SK-N-SH (cell line): ENCODE measurements around the gene SMYD4. TPM values are rescaled to one million over a fixed set of nuclear protein-coding genes. Genes with fewer than 3 reads are reported as not detected.
A peak's percentile ranks its signal among the peaks of the same experiment; 100 is the strongest.

Experiments
- CTCF ChIA-PET: fragments of 300-600, 350-600 bp; formaldehyde crosslinking; extraction: SDS; loops from one replicate; lab custom pipeline; 2021; lab: Yijun Ruan, JAX
- POLR2A ChIA-PET: fragments of 350-600 bp; sonication (Branson Sonifier 250); formaldehyde crosslinking; extraction: SDS; loops from one replicate; lab custom pipeline; 2020; ENCODE audit warnings: antibody characterized with exemption, inconsistent platforms; lab: Yijun Ruan, JAX
- DNase-seq: peaks from one replicate; pipeline ENCODE4 v3.0.0; 2012
- H2AFZ ChIP-seq: fragments of 200-600 bp; sonication (generic); 2 replicates; pipeline ENCODE4 v1.8.1; 2016; ENCODE audit warnings: antibody characterized with exemption, mild to moderate bottlenecking, low read depth
- H3F3A ChIP-seq: fragments of 200-600 bp; sonication (generic); replicated peaks from 2 replicates; pipeline ENCODE3; 2016; ENCODE audit warnings: antibody characterized with exemption, mild to moderate bottlenecking; ENCODE audit not compliant: insufficient read depth
- H3K27ac ChIP-seq, 2 experiments: fragments of 200-500 bp in 1 of 2; fragments of 200-600 bp in 1 of 2; sonication (Bioruptor generic) in 1 of 2; sonication (generic), shearing (Covaris generic) in 1 of 2; 2 replicates each; pipeline versions ENCODE4 v1.5.1 to v1.6.1; 2014 to 2016; ENCODE audit warnings: low read depth in 2 of 2, inconsistent platforms in 1 of 2, low read length in 1 of 2, mild to moderate bottlenecking in 1 of 2, mixed read lengths in 1 of 2
- H3K27me3 ChIP-seq: fragments of 200-600 bp; sonication (generic), shearing (Covaris generic); 2 replicates; pipeline ENCODE4 v1.6.1; 2016; ENCODE audit warnings: mixed run types; ENCODE audit not compliant: insufficient read depth
- H3K36me3 ChIP-seq, 2 experiments: fragments of 200-500 bp in 1 of 2; fragments of 200-600 bp in 1 of 2; sonication (Bioruptor generic) in 1 of 2; sonication (generic) in 1 of 2; replicated peaks in 1 of 2; 2 replicates each; pipeline versions ENCODE3 to v1.5.1; 2014 to 2016; ENCODE audit warnings: low read length in 1 of 2, mild to moderate bottlenecking in 1 of 2; ENCODE audit not compliant: insufficient read depth in 2 of 2, control insufficient read depth in 1 of 2
- H3K4me1 ChIP-seq, 2 experiments: fragments of 200-500 bp in 1 of 2; fragments of 200-600 bp in 1 of 2; sonication (Bioruptor generic) in 1 of 2; sonication (generic), shearing (Covaris generic) in 1 of 2; 2 replicates each; pipeline versions ENCODE4 v1.5.1 to v1.6.1; 2014 to 2016; ENCODE audit warnings: low read depth in 1 of 2, low read length in 1 of 2, mixed run types in 1 of 2; ENCODE audit not compliant: insufficient read depth in 2 of 2, control insufficient read depth in 1 of 2
- H3K4me2 ChIP-seq: fragments of 200-600 bp; sonication (generic), shearing (Covaris generic); 2 replicates; pipeline ENCODE4 v1.6.1; 2017; ENCODE audit warnings: mixed run types
- H3K4me3 ChIP-seq, 2 experiments: fragments of 200-500 bp in 1 of 2; fragments of 200-600 bp in 1 of 2; sonication (Bioruptor generic) in 1 of 2; sonication (generic), shearing (Covaris generic) in 1 of 2; 2 replicates each; pipeline versions ENCODE4 v1.5.1 to v1.8.1; 2014 to 2016; ENCODE audit warnings: low read depth in 2 of 2, inconsistent platforms in 1 of 2, low read length in 1 of 2, mild to moderate bottlenecking in 1 of 2, mixed read lengths in 1 of 2, moderate library complexity in 1 of 2
- H3K79me2 ChIP-seq: fragments of 200-600 bp; sonication (generic); 2 replicates; pipeline ENCODE4 v1.8.1; 2017; ENCODE audit warnings: mild to moderate bottlenecking; ENCODE audit not compliant: insufficient read depth
- H3K9ac ChIP-seq: fragments of 200-600 bp; sonication (generic); 2 replicates; pipeline ENCODE4 v1.6.1; 2017; ENCODE audit warnings: mixed run types
- H3K9me2 ChIP-seq: fragments of 200-600 bp; sonication (generic); 2 replicates; pipeline ENCODE4 v1.6.1; 2017; ENCODE audit warnings: mixed run types
- H3K9me3 ChIP-seq: fragments of 200-600 bp; sonication (generic); 2 replicates; pipeline ENCODE4 v1.6.1; 2017; ENCODE audit warnings: mixed run types, mild to moderate bottlenecking, moderate library complexity
- H4K20me1 ChIP-seq: fragments of 200-600 bp; sonication (generic); 2 replicates; pipeline ENCODE4 v1.6.1; 2017; ENCODE audit warnings: mild to moderate bottlenecking, mixed run types; ENCODE audit not compliant: insufficient read depth
- ELF1 ChIP-seq: IDR thresholded peaks from 2 replicates; pipeline ENCODE4 v1.4.0; 2012
- EP300 ChIP-seq, 2 experiments: IDR thresholded peaks; 2 replicates each; pipeline versions ENCODE4 v1.4.0 to v1.6.1; 2012; ENCODE audit warnings: borderline replicate concordance in 1 of 2, low read depth in 1 of 2, low read length in 1 of 2
- GABPA ChIP-seq: IDR thresholded peaks from 2 replicates; pipeline ENCODE4 v1.4.0; 2012; ENCODE audit warnings: low read depth, mild to moderate bottlenecking
- MAX ChIP-seq: IDR thresholded peaks from 2 replicates; pipeline ENCODE4 v1.4.0; 2012; ENCODE audit warnings: low read depth
- MEF2A ChIP-seq: IDR thresholded peaks from 2 replicates; pipeline ENCODE4 v1.4.0; 2012; ENCODE audit warnings: low read depth, borderline replicate concordance
- MXI1 ChIP-seq: IDR thresholded peaks from 2 replicates; pipeline ENCODE4 v1.6.1; 2012; ENCODE audit warnings: mild to moderate bottlenecking, low read depth, low read length, improper control_type of control experiment
- NFIC ChIP-seq: IDR thresholded peaks from 2 replicates; pipeline ENCODE4 v1.4.0; 2012; ENCODE audit warnings: borderline replicate concordance
- NRF1 ChIP-seq: IDR thresholded peaks from 2 replicates; pipeline ENCODE4 v1.6.1; 2012; ENCODE audit warnings: low read depth, mild to moderate bottlenecking, low read length
- POLR2AphosphoS5 ChIP-seq: IDR thresholded peaks from 2 replicates; pipeline ENCODE4 v1.6.1; 2012; ENCODE audit warnings: low read depth, low read length
- SIN3A ChIP-seq: IDR thresholded peaks from 2 replicates; pipeline ENCODE4 v1.6.1; 2012; ENCODE audit warnings: low read depth, mild to moderate bottlenecking, low read length, moderate library complexity, borderline replicate concordance
- SMC3 ChIP-seq: IDR thresholded peaks from 2 replicates; pipeline ENCODE4 v1.6.1; 2012; ENCODE audit warnings: low read depth, low read length, improper control_type of control experiment
- TEAD4 ChIP-seq: IDR thresholded peaks from 2 replicates; pipeline ENCODE4 v1.4.0; 2012; ENCODE audit warnings: mild to moderate bottlenecking, borderline replicate concordance; ENCODE audit not compliant: insufficient read depth
- USF1 ChIP-seq: IDR thresholded peaks from 2 replicates; pipeline ENCODE4 v1.4.0; 2012; ENCODE audit warnings: low read depth, borderline replicate concordance
- WGBS: methylation state at CpG from one replicate; pipeline ENCODE4 v1.1.6; 2017; ENCODE audit warnings: low lambda C conversion rate; 5-methylcytosine and 5-hydroxymethylcytosine counted together
- polyA plus RNA-seq, 3 experiments: library from polyadenylated mRNA; depleted of rRNA; stranded (reverse); fragments of >200 nt; gene quantifications; 2 replicates each; pipeline ENCODE4 v1.2.3, GENCODE V29; 2012

The SMYD4 gene
- polyA plus RNA-seq, 1 of the 3 experiments (the other 2 are of a cell fraction) = 4.9 TPM

- Histone ChIP-seq H3K9me2 (no peaks in the 10 kb centered on the region), H3K79me2 (no peaks in the 10 kb centered on the region), H3K27me3 (no peaks in the 10 kb centered on the region), H4K20me1 (no peaks in the 10 kb centered on the region), H3K4me1 (peaks cover 0 to 14% of the 10 kb centered on the region in 2 experiments; a peak in 1 of 4 replicates), H2AFZ (no peak overlapping the region), H3K36me3 (no peaks in the 10 kb centered on the region), H3K4me3 (no peak overlapping the region), H3F3A (no peaks in the 10 kb centered on the region), H3K4me2 (no peak overlapping the region), H3K9ac (no peak overlapping the region), H3K27ac (peak overlapping the region in 1 of 2 experiments; percentile 61; a peak in 2 of 4 replicates), H3K9me3 (no peaks in the 10 kb centered on the region)
- DNase-seq = peak; percentile 52
- ChIA-PET CTCF (interaction anchor here (0.6 to 1.5 kb wide), 4 partner anchors 30 to 656 kb away, joined by 3 to 5 read pairs (median 4); partner anchors contain the start of gene WDR81), POLR2A (interaction anchor here (1.2 to 1.8 kb wide), 2 partner anchors 9 to 75 kb away, joined by 4 to 6 read pairs; partner anchors contain the start of genes RPA1 and SMYD4)
- 89% methylated on average over 16 of the region's 25 CpGs for whole genome bisulfite sequencing
- TF ChIP-seq MAX (no peak), NRF1 (no peak), MXI1 (no peak), SMC3 (no peak), POLR2AphosphoS5 (no peak), MEF2A (no peak), ELF1 (no peak)
Observed at GRCh38 chr17:1754430-1755112, 75.1 kb downstream of the SMYD4 start.

GRCh38 chr17:1753767-1754429, 75.8 kb downstream of the SMYD4 start:
- Histone ChIP-seq H3K9ac (no peak overlapping the region), H3K36me3 (no peaks in the 10 kb centered on the region), H3K9me2 (no peaks in the 10 kb centered on the region), H3K4me1 (peaks cover 0 to 14% of the 10 kb centered on the region in 2 experiments; a peak in 1 of 4 replicates), H3F3A (no peaks in the 10 kb centered on the region), H3K27me3 (no peaks in the 10 kb centered on the region), H3K9me3 (no peaks in the 10 kb centered on the region), H3K4me2 (no peak overlapping the region), H3K4me3 (no peak overlapping the region), H4K20me1 (no peaks in the 10 kb centered on the region), H3K79me2 (no peaks in the 10 kb centered on the region), H2AFZ (no peak overlapping the region), H3K27ac (no peak overlapping the region)
- CTCF ChIA-PET = interaction anchor here (0.6 to 1.2 kb wide), 3 partner anchors 33 to 656 kb away, joined by 3 to 5 read pairs (median 3); no protein-coding TSS in a partner anchor
- POLR2A ChIA-PET = interaction anchor here (0.6 to 1.2 kb wide), 2 partner anchors 9 to 10 kb away, joined by 3 to 4 read pairs; no protein-coding TSS in a partner anchor
- TF ChIP-seq MEF2A (no peak), USF1 (no peak), MXI1 (no peak), EP300 (IDR thresholded peaks at IDR 0.05; ENCODE audit: borderline replicate concordance in 1 of 2, low read depth in 1 of 2, low read length in 1 of 2) (no peak), GABPA (no peak), NFIC (no peak), TEAD4 (no peak), SIN3A (no peak)
- no peak for DNase-seq
- 95% methylated on average over 19 of the region's 23 CpGs for WGBS
